ENCODE results near the gene ATP6V1G1.
A peak's percentile ranks its signal among the peaks of the same experiment; 100 is the strongest.
"Not testable (repeated sequence)": the region's sequence is repeated elsewhere in the genome, so short reads cannot be mapped to it uniquely, and the experiment has no call there.

The ATP6V1G1 gene

DNA sequence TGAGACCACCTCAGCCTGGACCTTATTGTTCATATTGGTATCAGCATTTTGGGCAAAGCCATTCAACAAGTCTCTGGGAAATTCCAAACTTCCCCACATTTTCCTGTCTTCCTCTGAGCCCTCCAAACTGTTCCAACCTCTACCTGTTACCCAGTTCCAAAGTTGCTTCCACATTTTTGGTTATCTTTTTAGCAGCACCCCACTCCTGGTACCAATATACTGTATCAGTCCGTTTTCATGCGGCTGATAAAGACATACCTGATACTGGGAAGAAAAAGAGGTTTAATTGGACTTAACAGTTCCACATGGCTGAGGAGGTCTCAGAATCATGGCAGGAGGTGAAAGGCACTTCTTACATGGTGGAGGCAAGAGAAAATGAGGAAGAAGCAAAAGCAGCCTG, 14.2 kb downstream of the ATP6V1G1 start:
- H3K27ac ChIP-seq (ENCODE audit: low read depth, low read length); H3K27me3 ChIP-seq (ENCODE audit: control insufficient read depth, insufficient read depth, low read length); H3K4me3 ChIP-seq (ENCODE audit: low read depth, low read length); H3K4me1 ChIP-seq (ENCODE audit: control insufficient read depth, insufficient read depth, low read length); H3K9ac ChIP-seq (ENCODE audit: low read length): not testable (repeated sequence)
- peaks cover 15% of the 10 kb centered on the region for H3K9me3 ChIP-seq (ENCODE audit: control insufficient read depth, insufficient read depth, low read depth, low read length)
- peaks cover 35% of the 10 kb centered on the region for H3K36me3 ChIP-seq (ENCODE audit: control insufficient read depth, insufficient read depth, low read length)

DNA sequence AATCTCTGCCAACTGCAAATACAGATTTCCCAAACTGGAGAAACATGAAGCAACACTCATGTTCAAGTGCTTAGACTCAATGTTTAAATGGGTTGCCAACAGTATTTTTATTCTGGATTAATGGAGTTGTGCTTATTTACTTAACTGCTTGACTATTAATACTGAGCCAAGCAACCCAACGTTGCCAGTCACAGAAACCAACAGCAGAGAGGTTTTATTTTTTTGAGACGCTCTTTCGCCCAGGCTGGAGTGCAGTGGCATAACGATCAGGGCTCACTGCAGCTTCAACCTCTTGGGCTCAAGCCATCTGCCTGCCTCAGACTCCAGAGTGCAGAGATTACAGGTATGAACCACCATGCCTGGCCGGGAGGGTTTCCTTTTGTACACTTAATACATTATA, 15.1 kb downstream of the ATP6V1G1 start:
- peaks cover 29% of the 10 kb centered on the region for H3K36me3 ChIP-seq (ENCODE audit: control insufficient read depth, insufficient read depth, low read length)

DNA sequence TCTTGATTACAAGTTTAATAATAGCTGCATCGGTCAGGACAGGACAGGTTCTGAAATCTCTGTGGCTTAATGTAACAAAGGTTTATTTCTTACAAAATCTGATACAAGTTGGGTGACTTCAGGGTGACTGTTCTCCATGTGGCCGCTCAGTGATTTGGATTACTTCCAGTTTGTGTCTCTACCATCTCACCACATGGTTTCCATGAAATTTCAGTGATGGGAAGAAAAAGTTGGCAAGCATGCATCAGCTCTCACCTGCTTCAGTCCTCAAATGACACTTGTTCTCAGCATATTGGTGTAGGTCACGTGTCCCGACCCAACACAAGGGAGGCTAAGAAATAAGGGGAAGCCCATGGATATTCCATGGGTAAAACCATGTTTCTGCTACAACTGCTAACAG, 15.7 kb downstream of the ATP6V1G1 start:
- Histone ChIP-seq H3K4me1 (ENCODE audit: control insufficient read depth, insufficient read depth, low read length) (0 out of 2 replicates have a peak, but pooled peaks cover 2% of the 10 kb centered on the region), H3K9ac (ENCODE audit: low read length) (no peak overlapping the region), H3K9me3 (ENCODE audit: control insufficient read depth, insufficient read depth, low read depth, low read length) (peaks cover 15% of the 10 kb centered on the region), H3K4me3 (ENCODE audit: low read depth, low read length) (no peak overlapping the region), H3K27ac (ENCODE audit: low read depth, low read length) (no peak overlapping the region), H3K27me3 (ENCODE audit: control insufficient read depth, insufficient read depth, low read length) (no peaks in the 10 kb centered on the region), H3K36me3 (ENCODE audit: control insufficient read depth, insufficient read depth, low read length) (peaks cover 23% of the 10 kb centered on the region)

More for the DNA sequence above, 15.1 kb downstream of the ATP6V1G1 start:
- Histone ChIP-seq H3K27me3 (ENCODE audit: control insufficient read depth, insufficient read depth, low read length) (no peaks in the 10 kb centered on the region), H3K9me3 (ENCODE audit: control insufficient read depth, insufficient read depth, low read depth, low read length) (peaks cover 15% of the 10 kb centered on the region), H3K27ac (ENCODE audit: low read depth, low read length) (no peak overlapping the region), H3K4me1 (ENCODE audit: control insufficient read depth, insufficient read depth, low read length) (0 out of 2 replicates have a peak, but pooled peaks cover 2% of the 10 kb centered on the region), H3K4me3 (ENCODE audit: low read depth, low read length) (no peak overlapping the region), H3K9ac (ENCODE audit: low read length) (no peak overlapping the region)

DNA sequence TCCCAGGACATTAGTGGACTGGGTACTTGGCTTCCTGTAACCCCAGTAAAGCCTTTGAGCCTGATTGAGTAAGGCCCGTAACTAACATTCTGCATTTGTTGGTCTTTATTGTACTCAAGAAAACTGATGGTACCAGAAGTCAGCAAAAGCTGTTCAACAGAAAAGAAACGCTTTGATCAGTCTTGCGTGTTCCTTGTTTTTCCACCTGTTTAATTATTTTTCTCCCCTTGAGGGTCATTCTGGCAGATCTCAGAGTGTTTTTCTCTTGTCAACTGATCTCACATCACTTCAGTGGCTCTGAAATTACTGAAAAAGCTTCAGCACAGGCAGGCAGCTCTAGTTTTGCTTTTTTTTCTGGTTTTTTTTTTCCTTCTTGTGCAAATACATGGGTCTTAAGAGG, 17.4 kb downstream of the ATP6V1G1 start:
- Histone ChIP-seq H3K27ac (ENCODE audit: low read depth, low read length) (no peak overlapping the region), H3K36me3 (ENCODE audit: control insufficient read depth, insufficient read depth, low read length) (peaks cover 5% of the 10 kb centered on the region; the same call in 1 of the 2 replicates), H3K9me3 (ENCODE audit: control insufficient read depth, insufficient read depth, low read depth, low read length) (peaks cover 15% of the 10 kb centered on the region), H3K4me1 (ENCODE audit: control insufficient read depth, insufficient read depth, low read length) (0 out of 2 replicates have a peak, but pooled peaks cover 2% of the 10 kb centered on the region), H3K4me3 (ENCODE audit: low read depth, low read length) (no peak overlapping the region), H3K9ac (ENCODE audit: low read length) (no peak overlapping the region), H3K27me3 (ENCODE audit: control insufficient read depth, insufficient read depth, low read length) (no peaks in the 10 kb centered on the region)

DNA sequence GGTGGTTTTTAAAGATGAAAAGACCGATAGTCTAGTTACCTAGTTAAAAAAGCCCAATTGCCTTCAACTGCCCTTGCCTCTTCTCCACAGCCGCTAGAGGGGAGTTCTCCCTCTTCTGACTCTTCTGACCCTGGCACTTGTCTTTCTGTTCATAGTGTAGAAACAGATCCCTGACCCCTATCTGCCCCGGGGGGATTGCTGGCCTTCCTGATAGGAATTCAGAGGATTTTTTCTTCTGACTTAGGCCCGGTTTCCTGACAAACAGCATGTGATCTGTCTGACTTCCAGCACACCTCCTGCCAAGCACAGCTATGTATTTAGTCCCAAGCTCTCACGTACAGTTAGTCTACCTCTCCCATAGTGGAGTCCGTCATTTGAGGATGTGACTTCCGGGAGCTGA, 18.5 kb downstream of the ATP6V1G1 start:
- Histone ChIP-seq H3K4me3 (ENCODE audit: low read depth, low read length) (no peak overlapping the region), H3K36me3 (ENCODE audit: control insufficient read depth, insufficient read depth, low read length) (no peaks in the 10 kb centered on the region), H3K9ac (ENCODE audit: low read length) (no peak overlapping the region), H3K27ac (ENCODE audit: low read depth, low read length) (no peak overlapping the region), H3K9me3 (ENCODE audit: control insufficient read depth, insufficient read depth, low read depth, low read length) (peaks cover 12% of the 10 kb centered on the region), H3K27me3 (ENCODE audit: control insufficient read depth, insufficient read depth, low read length) (peaks cover 9% of the 10 kb centered on the region), H3K4me1 (ENCODE audit: control insufficient read depth, insufficient read depth, low read length) (peaks cover 10% of the 10 kb centered on the region)

DNA sequence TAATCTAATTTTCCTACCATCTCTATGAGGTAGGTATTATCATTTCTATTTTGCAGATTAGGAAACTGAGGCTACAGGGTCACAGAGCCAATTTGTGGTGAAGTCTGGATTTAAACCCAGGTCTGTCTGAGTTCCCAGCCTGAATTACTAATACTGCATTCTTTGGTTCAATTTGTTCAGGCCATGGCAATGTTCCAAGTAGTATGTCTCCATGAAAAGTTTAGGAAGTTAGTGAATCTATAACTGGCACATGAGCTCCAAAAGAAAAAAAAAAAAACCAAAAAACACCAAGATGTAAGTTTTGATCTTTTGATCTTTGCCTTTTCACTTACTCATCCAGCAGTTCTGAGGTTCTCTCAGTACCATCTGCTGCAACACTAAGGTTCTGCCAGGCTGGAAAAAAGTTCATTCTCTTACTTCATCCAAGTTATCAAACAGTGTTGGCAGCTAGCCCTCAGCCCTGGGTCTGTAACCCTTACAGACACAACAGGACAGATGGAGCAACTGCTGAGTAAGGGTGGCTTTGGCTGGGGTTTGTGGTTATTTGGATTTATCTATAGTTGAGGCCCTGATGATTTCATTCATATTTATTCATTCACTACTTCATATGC, 19.1 kb downstream of the ATP6V1G1 start:
- Histone ChIP-seq H3K9ac (ENCODE audit: low read length) (no peak overlapping the region), H3K4me3 (ENCODE audit: low read depth, low read length) (no peak overlapping the region), H3K27ac (ENCODE audit: low read depth, low read length) (no peak overlapping the region), H3K4me1 (ENCODE audit: control insufficient read depth, insufficient read depth, low read length) (peaks cover 10% of the 10 kb centered on the region), H3K36me3 (ENCODE audit: control insufficient read depth, insufficient read depth, low read length) (no peaks in the 10 kb centered on the region), H3K27me3 (ENCODE audit: control insufficient read depth, insufficient read depth, low read length) (peaks cover 9% of the 10 kb centered on the region), H3K9me3 (ENCODE audit: control insufficient read depth, insufficient read depth, low read depth, low read length) (peaks cover 9% of the 10 kb centered on the region)

DNA sequence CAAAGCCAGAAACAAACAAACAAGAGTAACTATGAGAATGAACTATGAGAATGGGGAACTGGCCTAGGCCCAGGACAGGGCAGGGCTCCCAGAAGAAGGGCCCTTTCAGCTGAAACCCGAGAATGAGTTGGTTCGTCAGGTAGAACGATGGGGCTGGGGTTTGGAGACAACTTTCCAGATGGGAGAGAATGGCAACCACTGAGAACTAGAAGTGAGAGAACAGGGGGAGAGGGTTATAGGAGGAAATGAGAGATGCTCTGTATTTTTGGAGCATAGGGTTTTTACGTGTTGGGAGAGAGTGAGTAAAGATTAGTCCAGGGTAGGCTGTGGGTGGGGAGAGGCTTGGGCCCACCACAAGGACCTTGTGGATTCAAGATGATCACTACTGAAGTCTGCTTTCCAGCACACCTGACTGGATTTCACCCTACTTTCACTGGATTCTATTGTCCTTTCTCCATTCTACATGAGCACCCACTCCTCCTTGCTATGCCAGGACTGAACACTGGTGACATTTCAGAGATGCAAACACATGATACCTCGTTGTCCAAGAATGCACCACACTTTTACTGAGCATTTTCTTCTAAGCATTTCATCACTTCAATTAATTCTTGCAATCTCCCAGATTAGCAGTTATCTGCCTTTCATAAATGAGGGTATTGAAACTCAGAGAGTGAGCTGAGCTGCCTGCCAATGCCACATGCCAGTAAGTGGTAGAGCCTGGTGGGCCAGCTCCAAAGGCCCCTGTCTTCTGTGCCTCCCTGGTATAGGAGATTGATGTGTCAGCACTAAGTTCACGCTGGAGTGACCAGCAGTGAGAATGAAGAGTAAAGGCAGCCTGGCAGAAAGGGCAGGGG, 20.3 kb downstream of the ATP6V1G1 start:
- Histone ChIP-seq H3K9me3 (ENCODE audit: control insufficient read depth, insufficient read depth, low read depth, low read length) (no peaks in the 10 kb centered on the region), H3K4me1 (ENCODE audit: control insufficient read depth, insufficient read depth, low read length) (peaks cover 22% of the 10 kb centered on the region), H3K4me3 (ENCODE audit: low read depth, low read length) (no peak overlapping the region), H3K27me3 (ENCODE audit: control insufficient read depth, insufficient read depth, low read length) (peaks cover 9% of the 10 kb centered on the region), H3K36me3 (ENCODE audit: control insufficient read depth, insufficient read depth, low read length) (no peaks in the 10 kb centered on the region), H3K9ac (ENCODE audit: low read length) (no peak overlapping the region), H3K27ac (ENCODE audit: low read depth, low read length) (no peak overlapping the region)

DNA sequence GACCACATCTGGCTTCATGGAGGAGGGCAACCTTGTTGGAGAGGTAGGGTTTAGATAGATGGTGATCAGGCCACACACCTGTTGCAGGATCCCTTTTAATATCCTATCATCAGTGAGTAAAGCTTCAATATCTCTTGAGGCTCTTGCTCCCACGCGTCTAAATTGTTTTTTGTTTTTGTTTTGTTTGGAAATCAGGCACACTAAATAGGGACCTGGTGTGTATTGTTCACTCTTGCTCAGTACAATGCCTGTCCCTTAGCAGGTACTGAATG, 20.9 kb downstream of the ATP6V1G1 start:
- Histone ChIP-seq H3K4me1 (ENCODE audit: control insufficient read depth, insufficient read depth, low read length) (peaks cover 27% of the 10 kb centered on the region), H3K4me3 (ENCODE audit: low read depth, low read length) (no peak overlapping the region), H3K36me3 (ENCODE audit: control insufficient read depth, insufficient read depth, low read length) (no peaks in the 10 kb centered on the region), H3K27ac (ENCODE audit: low read depth, low read length) (no peak overlapping the region), H3K27me3 (ENCODE audit: control insufficient read depth, insufficient read depth, low read length) (peaks cover 9% of the 10 kb centered on the region), H3K9me3 (ENCODE audit: control insufficient read depth, insufficient read depth, low read depth, low read length) (no peaks in the 10 kb centered on the region), H3K9ac (ENCODE audit: low read length) (no peak overlapping the region)

DNA sequence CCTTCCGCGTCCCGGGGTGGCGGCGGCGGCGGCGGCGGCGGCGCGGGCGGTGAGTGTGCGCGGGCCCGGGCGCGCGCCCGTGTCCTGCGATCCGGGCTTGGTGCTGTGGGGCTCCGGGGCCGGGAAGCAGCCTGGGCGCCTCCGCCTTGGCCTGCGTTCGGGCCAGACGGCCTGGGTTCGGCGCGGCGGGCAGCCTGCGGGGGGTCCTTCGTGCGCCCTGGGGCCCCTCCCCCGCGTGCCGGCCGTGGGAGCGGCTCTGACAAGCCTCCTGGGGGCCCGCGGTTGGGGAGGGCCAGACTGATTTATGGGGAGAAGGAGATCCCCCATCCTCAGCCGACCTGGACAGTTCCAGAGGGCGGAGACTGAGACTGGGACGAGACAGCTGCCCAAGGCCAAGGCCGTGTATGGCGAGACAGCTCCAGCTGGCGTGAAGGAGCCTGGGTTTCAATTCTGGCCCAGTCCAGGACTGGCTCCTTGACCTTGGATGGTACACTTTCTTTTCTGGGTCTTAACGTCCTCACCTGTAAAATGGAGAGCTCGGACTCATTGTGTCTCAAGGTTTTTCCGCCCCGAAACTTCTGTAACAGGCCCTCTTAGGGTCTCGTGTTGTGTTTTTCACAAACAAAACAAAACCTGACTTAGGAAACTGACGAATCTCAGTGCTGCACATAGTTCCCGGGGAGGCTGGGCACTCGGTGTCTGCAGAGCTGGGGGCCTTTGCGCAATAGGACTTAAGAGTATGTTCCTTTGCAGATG, 24.1 kb downstream of the ATP6V1G1 start:
- peaks cover 28% of the 10 kb centered on the region for H3K4me1 ChIP-seq (ENCODE audit: control insufficient read depth, insufficient read depth, low read length)
- H3K27ac ChIP-seq (ENCODE audit: low read depth, low read length), result no peak overlapping the region; the same call in 1 of the 2 replicates
- no peaks in the 10 kb centered on the region for H3K36me3 ChIP-seq (ENCODE audit: control insufficient read depth, insufficient read depth, low read length)
- H3K9me3 ChIP-seq (ENCODE audit: control insufficient read depth, insufficient read depth, low read depth, low read length), result no peaks in the 10 kb centered on the region
- H3K27me3 ChIP-seq (ENCODE audit: control insufficient read depth, insufficient read depth, low read length), result peaks cover 9% of the 10 kb centered on the region
- H3K4me3 ChIP-seq (ENCODE audit: low read depth, low read length), result peak overlapping the region; percentile 61
- peak overlapping the region; percentile 83 for H3K9ac ChIP-seq (ENCODE audit: low read length)

DNA sequence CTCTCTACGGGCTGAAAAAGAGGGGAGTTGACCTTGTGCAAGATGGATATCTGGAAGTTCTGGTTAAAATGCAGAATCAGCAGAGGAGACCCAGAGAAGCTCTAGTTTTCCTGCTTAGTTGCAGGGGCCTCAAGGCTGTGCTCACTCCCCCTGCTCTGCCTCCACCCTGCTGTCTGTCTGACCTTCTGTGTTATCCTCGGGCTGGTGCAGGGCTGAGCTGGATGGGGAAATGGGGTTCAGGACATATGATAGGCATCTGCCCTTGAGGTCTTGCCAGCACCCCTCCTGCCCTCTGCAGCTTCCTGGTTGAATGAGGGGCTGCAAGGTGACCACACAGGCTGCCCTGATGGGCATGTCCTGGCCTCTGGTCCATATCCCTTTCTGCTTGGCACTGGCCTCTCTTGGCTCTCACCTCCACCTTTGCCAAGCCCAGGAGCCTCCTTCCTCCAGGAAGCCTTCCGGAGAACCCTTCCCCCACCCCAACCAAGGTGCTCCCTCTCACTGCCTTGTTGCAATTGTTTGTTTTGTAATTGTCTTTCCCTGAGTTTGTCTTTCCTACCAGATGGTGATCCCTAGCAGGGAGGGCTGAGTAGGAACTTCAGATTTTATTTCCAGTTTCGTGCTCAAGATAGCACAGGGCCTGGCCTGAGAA, 24.8 kb downstream of the ATP6V1G1 start:
- Histone ChIP-seq H3K27me3 (ENCODE audit: control insufficient read depth, insufficient read depth, low read length) (peaks cover 9% of the 10 kb centered on the region), H3K9ac (ENCODE audit: low read length) (no peak overlapping the region), H3K27ac (ENCODE audit: low read depth, low read length) (no peak overlapping the region), H3K4me3 (ENCODE audit: low read depth, low read length) (peak overlapping the region; percentile 61), H3K4me1 (ENCODE audit: control insufficient read depth, insufficient read depth, low read length) (peaks cover 28% of the 10 kb centered on the region), H3K9me3 (ENCODE audit: control insufficient read depth, insufficient read depth, low read depth, low read length) (no peaks in the 10 kb centered on the region), H3K36me3 (ENCODE audit: control insufficient read depth, insufficient read depth, low read length) (no peaks in the 10 kb centered on the region)
